HEK293T (cell line): ENCODE measurements around the gene NMT1.

ENCODE experiments used
- ARNT ChIP-seq: fragments of 450-650 bp; IDR thresholded peaks from 2 replicates; pipeline ENCODE4 v1.6.1; 2017; ENCODE audit warnings: mild to moderate bottlenecking
- CTBP1 ChIP-seq: fragments of 450-650 bp; IDR thresholded peaks from 2 replicates; pipeline ENCODE4 v1.6.1; 2016; ENCODE audit warnings: borderline replicate concordance
- ELF4 ChIP-seq: fragments of 450-650 bp; IDR thresholded peaks from 2 replicates; pipeline ENCODE4 v1.6.1; 2017; ENCODE audit warnings: antibody characterized with exemption
- FOXA1 ChIP-seq: fragments of 450-650 bp; IDR thresholded peaks from 2 replicates; pipeline ENCODE4 v1.6.1; 2016; ENCODE audit warnings: mild to moderate bottlenecking
- TF ChIP-seq, protein P1 (sequence below): fragments of 450-650 bp; IDR thresholded peaks from 2 replicates; pipeline ENCODE4 v1.6.1; 2016

DNA sequence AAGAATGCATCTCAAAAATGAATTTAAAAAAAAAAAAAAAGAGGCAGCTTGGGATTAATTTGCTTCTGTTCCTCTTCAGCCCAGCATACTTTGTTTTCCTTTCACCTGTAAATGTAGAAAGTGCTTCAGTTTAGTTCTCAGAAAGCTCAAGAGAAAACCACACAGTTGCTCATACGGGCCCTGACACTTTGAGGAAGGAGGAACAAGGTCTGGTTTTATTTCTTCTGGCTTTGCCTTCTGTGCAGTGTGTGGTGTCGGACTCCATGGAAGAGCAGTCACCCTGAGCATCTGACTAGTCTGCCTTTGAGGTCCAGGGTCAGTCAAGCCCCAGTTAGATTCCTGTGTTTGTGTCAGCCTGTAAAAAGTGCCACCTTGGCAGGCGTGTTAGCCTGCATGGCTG lies 27.6 kb downstream of the NMT1 start:
- TF ChIP-seq, protein P1, sequence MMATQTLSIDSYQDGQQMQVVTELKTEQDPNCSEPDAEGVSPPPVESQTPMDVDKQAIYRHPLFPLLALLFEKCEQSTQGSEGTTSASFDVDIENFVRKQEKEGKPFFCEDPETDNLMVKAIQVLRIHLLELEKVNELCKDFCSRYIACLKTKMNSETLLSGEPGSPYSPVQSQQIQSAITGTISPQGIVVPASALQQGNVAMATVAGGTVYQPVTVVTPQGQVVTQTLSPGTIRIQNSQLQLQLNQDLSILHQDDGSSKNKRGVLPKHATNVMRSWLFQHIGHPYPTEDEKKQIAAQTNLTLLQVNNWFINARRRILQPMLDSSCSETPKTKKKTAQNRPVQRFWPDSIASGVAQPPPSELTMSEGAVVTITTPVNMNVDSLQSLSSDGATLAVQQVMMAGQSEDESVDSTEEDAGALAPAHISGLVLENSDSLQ = no peak
- TF ChIP-seq ARNT (no peak), ELF4 (no peak), FOXA1 (no peak), CTBP1 (no peak)
